A673 (cell line): Measurements from ENCODE around the gene VPS13C. TPM values are rescaled to one million over a fixed set of nuclear protein-coding genes. Genes with fewer than 3 reads are reported as not detected.

Experiments used
- BruUV-seq: library from RNA; stranded (reverse); fragments of 400-500 nt; replicated peaks from 2 replicates; lab custom pipeline; 2021; lab: Mats Ljungman, UMichigan
- CTCF ChIA-PET: fragments of 300-600 bp; sonication (Branson Sonifier 250); formaldehyde crosslinking; loops from one replicate; lab custom pipeline; 2022; ENCODE audit warnings: antibody characterized with exemption; lab: Charles Lee
- POLR2A ChIA-PET: fragments of 300-600 bp; sonication (Branson Sonifier 250); formaldehyde crosslinking; loops from one replicate; lab custom pipeline; 2022; ENCODE audit warnings: antibody characterized with exemption; ENCODE audit not compliant: low non-redundant PET; lab: Charles Lee
- DNase-seq: peaks from one replicate; pipeline ENCODE4 v3.0.0-alpha.2; 2015; ENCODE audit warnings: low spot score
- H3K27ac ChIP-seq: fragments of 200-600 bp; sonication (generic); 2 replicates; pipeline ENCODE4 v1.5.1; 2016; ENCODE audit warnings: mixed run types, low read depth, mild to moderate bottlenecking, mixed read lengths, antibody characterized with exemption, low read length; ENCODE audit not compliant: poor library complexity, severe bottlenecking
- H3K27me3 ChIP-seq: fragments of 200-600 bp; sonication (generic); replicated peaks from 2 replicates; pipeline ENCODE4 v1.6.1; 2017; ENCODE audit warnings: mixed run types, low read depth, mild to moderate bottlenecking, mixed read lengths, antibody characterized with exemption, low read length; ENCODE audit not compliant: insufficient read depth, poor library complexity
- H3K36me3 ChIP-seq: fragments of 200-600 bp; sonication (generic); 2 replicates; pipeline ENCODE4 v1.6.1; 2016; ENCODE audit warnings: mixed run types, mild to moderate bottlenecking, mixed read lengths, antibody characterized with exemption, low read length; ENCODE audit not compliant: insufficient read depth, poor library complexity, severe bottlenecking
- H3K4me1 ChIP-seq: fragments of 200-600 bp; sonication (generic); 2 replicates; pipeline ENCODE4 v1.6.1; 2017; ENCODE audit warnings: mixed run types, mild to moderate bottlenecking, mixed read lengths, antibody characterized with exemption, low read length; ENCODE audit not compliant: insufficient read depth, poor library complexity, severe bottlenecking
- H3K4me3 ChIP-seq: fragments of 200-600 bp; sonication (generic); 2 replicates; pipeline ENCODE4 v1.5.1; 2016; ENCODE audit warnings: low read depth, mixed run types, mild to moderate bottlenecking, mixed read lengths, low read length; ENCODE audit not compliant: poor library complexity, severe bottlenecking
- H3K9me3 ChIP-seq: fragments of 200-600 bp; sonication (generic); 2 replicates; pipeline ENCODE4 v1.6.1; 2016; ENCODE audit warnings: mixed run types, low read depth, mild to moderate bottlenecking, mixed read lengths, antibody characterized with exemption, low read length; ENCODE audit not compliant: poor library complexity, severe bottlenecking
- EZH2 ChIP-seq: fragments of 200-600 bp; sonication (generic); IDR thresholded peaks from 2 replicates; pipeline ENCODE4 v1.6.1; 2017; ENCODE audit warnings: borderline replicate concordance, low read depth, mild to moderate bottlenecking, mixed read lengths, antibody characterized with exemption, low read length; ENCODE audit not compliant: poor library complexity, severe bottlenecking
- intact Hi-C: fragments of 100-400 bp; cut with micrococcal nuclease; formaldehyde crosslinking; loops from one replicate; pipeline ENCODE4 v1.10.0; 2022; ENCODE audit not compliant: unreplicated experiment
- total RNA-seq: library from RNA; stranded (reverse); gene quantifications from 2 replicates; pipeline ENCODE4 v1.2.3, GENCODE V29; 2021
- TF ChIP-seq, protein P1 (sequence below): fragments of 300-800, 200-600 bp; sonication (generic); conservative IDR thresholded peaks from 2 replicates; pipeline ENCODE4 v1.5.1; 2017; ENCODE audit warnings: low read depth, mild to moderate bottlenecking, antibody characterized with exemption, low read length, moderate library complexity, mixed read lengths

VPS13C gene
- total RNA-seq, 1 experiment from 2014 or later = 31.0 TPM

DNA sequence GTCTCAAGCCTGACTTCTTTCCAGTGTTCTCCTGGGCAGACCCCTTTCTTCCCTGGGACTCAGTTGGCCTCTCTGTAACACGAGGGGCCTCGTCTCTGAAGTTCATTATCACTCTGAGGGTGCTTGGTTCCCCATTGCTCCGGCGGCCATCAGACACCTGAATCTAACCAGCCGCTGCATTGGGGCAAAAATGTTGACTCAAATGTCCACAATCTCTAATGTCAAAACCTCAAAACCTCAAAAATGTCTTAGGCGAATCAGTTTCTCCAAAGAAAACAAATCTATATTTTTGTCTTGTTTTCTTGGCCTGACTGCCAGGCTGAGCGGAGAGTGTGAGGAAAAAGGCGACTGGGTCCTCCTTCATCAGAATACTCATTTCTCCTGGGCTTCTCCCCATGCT lies 220.7 kb downstream of the VPS13C start:
- no peak overlapping the region for H3K4me3 ChIP-seq
- BruUV-seq = no TSS peak
- H3K36me3 ChIP-seq = no peaks in the 10 kb centered on the region
- POLR2A ChIA-PET = no interaction called here
- H3K4me1 ChIP-seq = no peaks in the 10 kb centered on the region
- DNase-seq = no peak
- H3K9me3 ChIP-seq = no peaks in the 10 kb centered on the region
- CTCF ChIA-PET = no interaction called here
- H3K27me3 ChIP-seq = no peaks in the 10 kb centered on the region
- intact Hi-C loops = loop anchor here (10.0 kb wide), 1 partner anchor 1335 kb away; no protein-coding TSS in a partner anchor
- H3K27ac ChIP-seq = no peak overlapping the region
- TF ChIP-seq, protein P1, sequence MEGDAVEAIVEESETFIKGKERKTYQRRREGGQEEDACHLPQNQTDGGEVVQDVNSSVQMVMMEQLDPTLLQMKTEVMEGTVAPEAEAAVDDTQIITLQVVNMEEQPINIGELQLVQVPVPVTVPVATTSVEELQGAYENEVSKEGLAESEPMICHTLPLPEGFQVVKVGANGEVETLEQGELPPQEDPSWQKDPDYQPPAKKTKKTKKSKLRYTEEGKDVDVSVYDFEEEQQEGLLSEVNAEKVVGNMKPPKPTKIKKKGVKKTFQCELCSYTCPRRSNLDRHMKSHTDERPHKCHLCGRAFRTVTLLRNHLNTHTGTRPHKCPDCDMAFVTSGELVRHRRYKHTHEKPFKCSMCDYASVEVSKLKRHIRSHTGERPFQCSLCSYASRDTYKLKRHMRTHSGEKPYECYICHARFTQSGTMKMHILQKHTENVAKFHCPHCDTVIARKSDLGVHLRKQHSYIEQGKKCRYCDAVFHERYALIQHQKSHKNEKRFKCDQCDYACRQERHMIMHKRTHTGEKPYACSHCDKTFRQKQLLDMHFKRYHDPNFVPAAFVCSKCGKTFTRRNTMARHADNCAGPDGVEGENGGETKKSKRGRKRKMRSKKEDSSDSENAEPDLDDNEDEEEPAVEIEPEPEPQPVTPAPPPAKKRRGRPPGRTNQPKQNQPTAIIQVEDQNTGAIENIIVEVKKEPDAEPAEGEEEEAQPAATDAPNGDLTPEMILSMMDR = no peak
- TF ChIP-seq EZH2 = no peak

DNA sequence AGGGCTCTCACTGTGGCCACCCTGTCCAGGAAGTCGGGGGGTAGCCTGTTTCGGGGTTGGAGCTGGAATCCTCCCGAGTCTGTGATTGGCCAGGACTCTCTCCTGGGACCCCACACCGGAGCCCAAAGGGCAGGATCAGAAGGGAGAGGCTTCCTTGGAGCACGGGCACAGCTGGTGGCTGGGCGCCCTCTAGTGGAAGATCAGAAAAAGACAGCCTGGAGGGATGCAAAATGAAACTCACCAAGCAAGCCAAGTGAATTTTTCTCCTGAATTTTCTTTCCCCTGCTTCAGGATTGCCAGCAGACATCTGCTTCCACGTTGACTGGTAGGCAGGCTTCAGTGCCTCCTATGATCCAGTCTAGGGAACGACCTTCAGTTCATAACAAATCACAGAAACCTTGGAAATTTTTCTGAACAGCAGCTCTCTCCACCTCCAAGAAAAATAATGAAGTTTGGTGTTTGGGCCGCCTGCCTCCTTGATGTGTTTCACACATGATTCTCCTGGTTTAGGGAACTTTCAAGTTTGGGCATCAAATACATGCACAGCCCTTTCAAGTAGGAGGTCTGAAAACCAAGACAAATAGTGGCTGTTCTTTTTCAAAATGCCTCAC lies 224.6 kb downstream of the VPS13C start:
- no peaks in the 10 kb centered on the region for H3K9me3 ChIP-seq
- intact Hi-C loops = loop anchor here (2.0 to 10.0 kb wide), 3 partner anchors 669 to 1331 kb away; no protein-coding TSS in a partner anchor
- H3K4me1 ChIP-seq = no peaks in the 10 kb centered on the region
- POLR2A ChIA-PET = no interaction called here
- no peak overlapping the region for H3K27ac ChIP-seq
- no TSS peak for BruUV-seq
- no peak overlapping the region for H3K4me3 ChIP-seq
- H3K27me3 ChIP-seq = no peaks in the 10 kb centered on the region
- no peak for TF ChIP-seq EZH2
- TF ChIP-seq, protein P1 = peak; percentile 92
- CTCF ChIA-PET = interaction anchor here (0.5 to 2.7 kb wide), 7 partner anchors 16 to 919 kb away, joined by 3 to 23 read pairs (median 4); no protein-coding TSS in a partner anchor
- H3K36me3 ChIP-seq = no peaks in the 10 kb centered on the region
- DNase-seq = peak; percentile 73

DNA sequence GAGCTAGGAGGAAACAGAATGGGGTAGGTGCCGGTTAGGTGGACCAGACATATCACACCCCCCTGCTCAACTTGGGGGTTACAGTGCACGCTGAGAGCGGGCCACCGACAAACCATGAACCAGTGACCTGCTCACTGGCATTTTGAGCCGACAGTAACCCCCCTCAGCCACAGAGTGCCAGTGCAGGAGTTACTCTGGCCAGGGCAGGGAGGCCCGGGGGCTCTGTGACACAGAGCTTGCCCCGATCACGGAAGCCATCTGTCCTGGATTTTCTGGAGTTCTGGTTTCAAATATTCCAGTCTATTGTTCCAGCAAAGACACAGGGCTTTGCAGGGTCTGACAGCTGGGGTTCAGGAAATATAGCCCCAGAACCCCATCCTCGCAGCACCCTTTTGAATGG lies 225.2 kb downstream of the VPS13C start:
- no peak overlapping the region for H3K4me3 ChIP-seq
- no peaks in the 10 kb centered on the region for H3K36me3 ChIP-seq
- no peak overlapping the region for H3K27ac ChIP-seq
- ChIA-PET POLR2A (no interaction called here), CTCF (interaction anchor here (1.0 to 2.7 kb wide), 7 partner anchors 17 to 1250 kb away, joined by 3 to 23 read pairs (median 4); no protein-coding TSS in a partner anchor)
- intact Hi-C loops = loop anchor here (2.0 to 10.0 kb wide), 3 partner anchors 668 to 1330 kb away; no protein-coding TSS in a partner anchor
- TF ChIP-seq, protein P1 = no peak
- TF ChIP-seq EZH2 = no peak
- no peaks in the 10 kb centered on the region for H3K4me1 ChIP-seq
- no TSS peak for BruUV-seq
- no peak for DNase-seq
- no peaks in the 10 kb centered on the region for H3K9me3 ChIP-seq
- no peaks in the 10 kb centered on the region for H3K27me3 ChIP-seq
